ENCODE measurements around the gene PSMD3.

Gene PSMD3

DNA sequence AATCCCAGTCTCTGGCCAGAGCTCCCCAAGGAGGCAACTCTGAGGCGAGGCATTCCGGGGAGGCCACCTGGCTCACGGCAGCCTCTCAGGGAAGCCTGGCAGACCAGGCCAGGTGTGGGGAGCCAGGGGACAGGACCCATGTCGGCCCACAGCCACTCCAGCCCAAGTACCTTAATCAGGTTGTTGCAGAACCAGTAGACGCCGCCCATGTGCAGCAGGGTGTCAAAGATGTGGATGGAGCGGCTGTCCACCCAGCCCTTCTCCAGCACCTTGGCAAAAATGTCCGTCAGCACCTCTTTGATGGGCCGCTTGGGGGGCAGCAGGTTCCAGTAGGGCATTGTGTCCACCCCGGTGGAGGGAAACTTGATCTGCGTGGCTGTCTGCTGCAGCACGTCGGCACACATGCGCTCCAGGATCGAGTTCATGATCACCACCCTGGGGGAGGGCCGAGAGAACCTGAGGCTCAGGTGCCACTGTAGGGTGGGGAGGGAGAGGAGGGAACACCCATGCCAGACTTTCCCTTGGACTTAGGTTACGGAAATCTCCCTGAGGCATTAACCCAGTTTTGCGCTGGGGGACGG, 42.4 kb downstream of the PSMD3 start:
- Histone ChIP-seq H3K27me3 (ENCODE audit: insufficient read depth, low read length) (no peaks in the 10 kb centered on the region), H3K27ac (ENCODE audit: low read depth, low read length) (no peak overlapping the region), H4K91ac (ENCODE audit: low read depth, low read length) (no peak overlapping the region), H3K23ac (ENCODE audit: low read length) (no peak overlapping the region), H3K14ac (ENCODE audit: low read length) (no peak overlapping the region), H2AK5ac (ENCODE audit: low read length) (no peak overlapping the region), H3K4me1 (ENCODE audit: control insufficient read depth in 1 of 2, insufficient read depth in 2 of 2, low read length in 2 of 2) (no peaks in the 10 kb centered on the region), H3K4ac (ENCODE audit: low read depth, low read length) (no peak overlapping the region), H3K4me3 (ENCODE audit: low read depth, low read length) (no peak overlapping the region), H3K79me2 (ENCODE audit: control insufficient read depth, insufficient read depth, low read length, poor library complexity) (no peaks in the 10 kb centered on the region), H4K8ac (ENCODE audit: low read depth, low read length) (no peak overlapping the region), H4K12ac (ENCODE audit: low read depth, low read length) (no peak overlapping the region), H3K9me3 (ENCODE audit: insufficient read depth, low read depth, low read length) (no peaks in the 10 kb centered on the region), H2BK120ac (ENCODE audit: insufficient read depth, low read length, poor library complexity) (no peak overlapping the region), H3K4me2 (ENCODE audit: low read length) (no peak overlapping the region), H3K79me1 (ENCODE audit: low read length) (no peaks in the 10 kb centered on the region), H3K36me3 (ENCODE audit: control insufficient read depth in 1 of 2, insufficient read depth in 2 of 2, low read length in 2 of 2) (peaks cover 63 to 68% of the 10 kb centered on the region in 2 experiments), H2BK12ac (ENCODE audit: low read length) (no peak overlapping the region), H3K9ac (ENCODE audit: low read length) (no peak overlapping the region), H3K18ac (ENCODE audit: low read length) (no peak overlapping the region), H2AFZ (ENCODE audit: insufficient read depth, low read length, poor library complexity) (no peak overlapping the region), H2BK5ac (ENCODE audit: low read depth, low read length, poor library complexity) (no peak overlapping the region)
- WGBS (ENCODE audit: extremely low coverage, insufficient coverage, insufficient read length) = no CpG with 5 or more reads among the region's 19 CpGs
- DNase-seq = no peak

DNA sequence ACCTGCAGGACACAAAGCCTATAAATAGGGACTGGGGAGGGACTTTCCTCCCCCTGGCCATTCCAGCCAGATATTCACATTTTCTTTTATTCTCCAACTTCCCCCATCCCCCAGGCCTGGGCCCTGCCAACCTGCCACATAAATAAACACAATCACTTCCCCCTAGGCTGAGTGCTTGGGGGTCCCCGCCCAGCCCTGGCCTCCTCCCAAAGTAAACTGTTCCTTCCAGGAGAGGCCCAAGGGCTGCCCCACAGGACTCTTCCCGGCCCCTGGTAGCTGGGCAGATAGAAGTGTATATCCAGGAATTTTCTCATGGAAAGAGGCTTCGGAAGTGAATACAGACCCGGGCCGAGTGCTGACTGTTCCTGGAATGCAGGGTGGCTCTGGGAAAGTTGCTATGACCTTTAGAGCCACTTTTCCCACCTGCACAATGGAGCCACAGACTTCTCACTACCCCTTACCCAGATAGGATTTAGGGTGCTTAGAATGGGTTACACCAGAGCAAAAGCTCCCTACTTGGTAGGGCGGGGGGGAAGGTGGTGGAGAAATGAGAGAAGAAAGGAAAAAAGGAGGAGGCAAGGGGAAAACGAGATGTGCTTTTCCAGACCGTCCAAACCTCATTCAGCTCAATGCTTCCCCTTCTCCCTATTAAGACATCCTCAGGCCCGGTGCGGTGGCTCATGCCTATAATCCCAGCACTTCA, 43.1 kb downstream of the PSMD3 start:
- Histone ChIP-seq H3K79me1 (ENCODE audit: low read length) (no peaks in the 10 kb centered on the region), H3K23ac (ENCODE audit: low read length) (no peak overlapping the region), H2AFZ (ENCODE audit: insufficient read depth, low read length, poor library complexity) (no peak overlapping the region), H4K8ac (ENCODE audit: low read depth, low read length) (no peak overlapping the region), H3K18ac (ENCODE audit: low read length) (no peak overlapping the region), H3K4me1 (ENCODE audit: control insufficient read depth in 1 of 2, insufficient read depth in 2 of 2, low read length in 2 of 2) (no peaks in the 10 kb centered on the region), H4K91ac (ENCODE audit: low read depth, low read length) (no peak overlapping the region), H3K9me3 (ENCODE audit: insufficient read depth, low read depth, low read length) (no peaks in the 10 kb centered on the region), H3K79me2 (ENCODE audit: control insufficient read depth, insufficient read depth, low read length, poor library complexity) (no peaks in the 10 kb centered on the region), H3K9ac (ENCODE audit: low read length) (no peak overlapping the region), H2BK120ac (ENCODE audit: insufficient read depth, low read length, poor library complexity) (no peak overlapping the region), H2AK5ac (ENCODE audit: low read length) (no peak overlapping the region), H2BK12ac (ENCODE audit: low read length) (no peak overlapping the region), H3K27me3 (ENCODE audit: insufficient read depth, low read length) (no peaks in the 10 kb centered on the region), H3K36me3 (ENCODE audit: control insufficient read depth in 1 of 2, insufficient read depth in 2 of 2, low read length in 2 of 2) (peaks cover 65 to 71% of the 10 kb centered on the region in 2 experiments), H3K4me3 (ENCODE audit: low read depth, low read length) (no peak overlapping the region), H3K4me2 (ENCODE audit: low read length) (no peak overlapping the region), H3K27ac (ENCODE audit: low read depth, low read length) (no peak overlapping the region), H3K14ac (ENCODE audit: low read length) (no peak overlapping the region), H3K4ac (ENCODE audit: low read depth, low read length) (no peak overlapping the region), H4K12ac (ENCODE audit: low read depth, low read length) (no peak overlapping the region), H2BK5ac (ENCODE audit: low read depth, low read length, poor library complexity) (no peak overlapping the region)
- no peak for DNase-seq
- no CpG with 5 or more reads among the region's 10 CpGs for WGBS (ENCODE audit: extremely low coverage, insufficient coverage, insufficient read length)

DNA sequence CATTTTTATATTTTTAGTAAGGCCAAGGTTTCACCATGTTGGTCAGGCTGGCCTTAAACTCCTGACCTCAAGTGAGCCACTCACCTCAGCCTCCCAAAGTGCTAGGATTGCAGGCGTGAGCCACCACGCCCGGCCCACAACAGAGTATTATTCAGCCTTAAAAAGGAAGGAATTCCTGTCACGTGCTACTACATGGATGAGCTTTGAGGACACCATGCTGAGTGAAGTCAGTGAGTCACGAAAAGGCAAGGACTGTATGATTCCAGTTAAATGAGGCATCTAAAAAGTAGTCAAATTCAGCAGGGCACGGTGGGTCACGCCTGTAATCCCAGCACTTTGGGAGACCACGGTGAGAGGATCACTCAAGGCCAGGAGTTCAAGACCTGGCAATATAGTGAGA, 44.3 kb downstream of the PSMD3 start:
- no peaks in the 10 kb centered on the region for H3K4me1 ChIP-seq (ENCODE audit: control insufficient read depth in 1 of 2, insufficient read depth in 2 of 2, low read length in 2 of 2)
- no peak for DNase-seq
- no peaks in the 10 kb centered on the region for H3K79me1 ChIP-seq (ENCODE audit: low read length)
- no CpG with 5 or more reads among the region's 8 CpGs for WGBS (ENCODE audit: extremely low coverage, insufficient coverage, insufficient read length)
- H2AK5ac ChIP-seq (ENCODE audit: low read length) = no peak overlapping the region
- H3K18ac ChIP-seq (ENCODE audit: low read length) = no peak overlapping the region
- no peak overlapping the region for H2BK5ac ChIP-seq (ENCODE audit: low read depth, low read length, poor library complexity)
- no peaks in the 10 kb centered on the region for H3K27me3 ChIP-seq (ENCODE audit: insufficient read depth, low read length)
- H4K91ac ChIP-seq (ENCODE audit: low read depth, low read length) = no peak overlapping the region
- no peak overlapping the region for H3K23ac ChIP-seq (ENCODE audit: low read length)
- no peak overlapping the region for H4K8ac ChIP-seq (ENCODE audit: low read depth, low read length)
- H3K27ac ChIP-seq (ENCODE audit: low read depth, low read length) = no peak overlapping the region
- H4K12ac ChIP-seq (ENCODE audit: low read depth, low read length) = no peak overlapping the region
- no peak overlapping the region for H3K4ac ChIP-seq (ENCODE audit: low read depth, low read length)
- peaks cover 63 to 75% of the 10 kb centered on the region in 2 experiments for H3K36me3 ChIP-seq (ENCODE audit: control insufficient read depth in 1 of 2, insufficient read depth in 2 of 2, low read length in 2 of 2)
- H3K4me3 ChIP-seq (ENCODE audit: low read depth, low read length) = no peak overlapping the region
- no peak overlapping the region for H2AFZ ChIP-seq (ENCODE audit: insufficient read depth, low read length, poor library complexity)
- no peak overlapping the region for H3K9ac ChIP-seq (ENCODE audit: low read length)
- no peak overlapping the region for H2BK120ac ChIP-seq (ENCODE audit: insufficient read depth, low read length, poor library complexity)
- H2BK12ac ChIP-seq (ENCODE audit: low read length) = no peak overlapping the region
- H3K79me2 ChIP-seq (ENCODE audit: control insufficient read depth, insufficient read depth, low read length, poor library complexity) = no peaks in the 10 kb centered on the region
- H3K14ac ChIP-seq (ENCODE audit: low read length) = no peak overlapping the region
- no peak overlapping the region for H3K4me2 ChIP-seq (ENCODE audit: low read length)
- no peaks in the 10 kb centered on the region for H3K9me3 ChIP-seq (ENCODE audit: insufficient read depth, low read depth, low read length)

DNA sequence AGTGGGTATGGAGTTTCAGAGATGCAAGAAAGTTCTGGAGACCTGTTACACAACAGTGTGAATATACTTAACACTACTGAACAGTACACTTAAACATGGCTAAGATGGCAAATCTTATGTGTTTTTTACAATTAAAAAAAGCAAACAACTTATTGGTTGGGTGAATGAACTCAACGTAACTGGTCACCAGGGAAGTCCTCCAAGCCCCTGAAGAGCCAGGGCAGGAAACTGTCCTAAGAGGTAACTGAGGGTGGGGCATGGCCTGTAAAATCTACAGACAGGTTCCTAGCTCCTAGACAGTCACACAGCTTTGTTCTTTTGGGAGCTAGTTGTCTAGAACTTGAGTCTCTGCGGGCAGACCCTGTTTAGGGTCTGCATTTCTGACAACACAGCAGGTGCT, 45.0 kb downstream of the PSMD3 start:
- H2AK5ac ChIP-seq (ENCODE audit: low read length) = no peak overlapping the region
- H2AFZ ChIP-seq (ENCODE audit: insufficient read depth, low read length, poor library complexity) = no peak overlapping the region
- no peak overlapping the region for H4K8ac ChIP-seq (ENCODE audit: low read depth, low read length)
- H3K27ac ChIP-seq (ENCODE audit: low read depth, low read length) = no peak overlapping the region
- no peak overlapping the region for H2BK12ac ChIP-seq (ENCODE audit: low read length)
- H3K4me1 ChIP-seq (ENCODE audit: control insufficient read depth in 1 of 2, insufficient read depth in 2 of 2, low read length in 2 of 2) = no peaks in the 10 kb centered on the region
- H3K18ac ChIP-seq (ENCODE audit: low read length) = no peak overlapping the region
- no peak overlapping the region for H3K4me3 ChIP-seq (ENCODE audit: low read depth, low read length)
- no peaks in the 10 kb centered on the region for H3K79me2 ChIP-seq (ENCODE audit: control insufficient read depth, insufficient read depth, low read length, poor library complexity)
- no peak overlapping the region for H2BK120ac ChIP-seq (ENCODE audit: insufficient read depth, low read length, poor library complexity)
- no peak overlapping the region for H3K23ac ChIP-seq (ENCODE audit: low read length)
- H2BK5ac ChIP-seq (ENCODE audit: low read depth, low read length, poor library complexity) = no peak overlapping the region
- H3K9ac ChIP-seq (ENCODE audit: low read length) = no peak overlapping the region
- no peak overlapping the region for H4K12ac ChIP-seq (ENCODE audit: low read depth, low read length)
- H3K9me3 ChIP-seq (ENCODE audit: insufficient read depth, low read depth, low read length) = no peaks in the 10 kb centered on the region
- no peak for DNase-seq
- no peaks in the 10 kb centered on the region for H3K79me1 ChIP-seq (ENCODE audit: low read length)
- no peak overlapping the region for H3K14ac ChIP-seq (ENCODE audit: low read length)
- H3K4ac ChIP-seq (ENCODE audit: low read depth, low read length) = no peak overlapping the region
- no CpG with 5 or more reads among the region's 2 CpGs for WGBS (ENCODE audit: extremely low coverage, insufficient coverage, insufficient read length)
- peaks cover 57 to 71% of the 10 kb centered on the region in 2 experiments for H3K36me3 ChIP-seq (ENCODE audit: control insufficient read depth in 1 of 2, insufficient read depth in 2 of 2, low read length in 2 of 2)
- no peak overlapping the region for H4K91ac ChIP-seq (ENCODE audit: low read depth, low read length)
- H3K4me2 ChIP-seq (ENCODE audit: low read length) = no peak overlapping the region
- H3K27me3 ChIP-seq (ENCODE audit: insufficient read depth, low read length) = no peaks in the 10 kb centered on the region

Data from trophoblast cell (in vitro differentiated cells and primary cell).